GM19099 (cell line): Measurements from ENCODE around the gene MYOC.

ENCODE experiments used
- POLR2A ChIP-seq: IDR thresholded peaks from 3 replicates; pipeline ENCODE4 v1.6.1; 2011; ENCODE audit warnings: low read depth; ENCODE audit not compliant: insufficient read length; ENCODE audit errors: extremely low read depth

The MYOC gene

DNA sequence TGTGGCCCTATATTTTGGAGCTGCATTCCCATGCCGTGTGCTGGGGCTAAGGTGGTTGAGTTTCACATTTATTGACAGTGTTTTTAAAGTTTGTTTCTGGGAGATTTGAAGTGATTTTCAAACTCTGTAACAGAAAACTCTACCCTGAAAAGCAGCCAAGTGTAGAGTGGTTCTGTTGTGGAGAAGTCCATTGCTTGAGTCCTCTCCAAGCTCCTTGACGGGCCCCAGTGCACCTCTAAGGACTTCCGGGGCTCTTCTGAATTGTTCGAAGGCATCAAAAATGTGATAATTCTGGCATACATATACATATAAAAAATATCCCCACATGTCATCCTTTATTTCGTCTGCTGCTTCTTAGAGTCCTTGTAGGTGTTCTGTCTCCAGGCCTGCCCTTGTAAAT is 25.5 kb downstream of the MYOC start:
- no peak for TF ChIP-seq POLR2A

DNA sequence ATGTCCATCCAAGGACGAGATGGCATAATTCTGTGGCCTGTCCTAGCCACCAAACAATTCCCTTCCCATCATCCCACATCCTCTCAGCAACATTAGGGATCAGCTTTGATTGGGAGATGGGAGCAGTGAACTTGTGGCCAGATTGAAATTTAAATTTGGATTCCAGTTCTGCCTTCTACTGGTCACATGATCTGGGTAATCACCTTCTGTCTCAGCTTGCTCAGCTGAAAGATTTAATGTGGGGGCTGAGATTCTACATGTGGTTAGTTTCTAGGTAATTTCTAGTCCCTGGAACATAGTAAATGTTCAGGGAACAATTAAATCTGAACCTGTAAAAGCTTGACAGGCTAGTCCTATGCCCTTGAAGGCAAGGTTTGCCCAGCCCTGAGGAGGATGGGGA is 27.3 kb downstream of the MYOC start:
- TF ChIP-seq POLR2A, result no peak

DNA sequence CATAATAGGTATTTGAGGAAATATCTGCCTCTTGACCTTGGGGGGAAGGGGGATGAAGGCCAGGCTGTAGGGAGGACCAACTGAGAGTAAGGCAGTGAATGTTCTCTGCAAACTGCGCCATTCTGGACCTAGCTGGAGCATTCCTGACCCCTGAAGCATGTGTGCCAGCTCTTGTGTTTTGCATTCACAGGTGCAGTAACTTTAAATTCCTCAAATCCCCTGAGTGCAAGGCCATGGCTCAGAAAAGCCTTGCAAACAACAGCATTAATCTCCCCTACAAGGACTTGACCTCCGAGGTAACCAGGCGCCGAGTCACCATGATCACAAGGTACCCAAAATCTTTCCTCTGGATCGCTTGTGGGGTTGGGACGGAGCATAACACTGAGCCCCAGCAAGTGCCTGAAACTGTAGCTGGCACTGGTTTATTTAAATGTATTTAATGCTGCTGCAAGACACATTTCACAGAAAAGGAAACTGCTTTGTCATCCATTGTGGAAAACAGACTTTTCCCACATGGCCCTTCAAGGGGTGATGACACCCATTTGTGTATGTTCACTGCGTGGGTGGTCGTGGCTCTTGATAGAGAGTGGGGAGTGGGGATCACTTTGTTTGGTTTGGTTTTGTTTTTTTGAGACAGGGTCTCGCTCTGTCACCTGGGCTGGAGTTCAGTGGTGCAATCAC is 28.7 kb downstream of the MYOC start:
- TF ChIP-seq POLR2A, result no peak

DNA sequence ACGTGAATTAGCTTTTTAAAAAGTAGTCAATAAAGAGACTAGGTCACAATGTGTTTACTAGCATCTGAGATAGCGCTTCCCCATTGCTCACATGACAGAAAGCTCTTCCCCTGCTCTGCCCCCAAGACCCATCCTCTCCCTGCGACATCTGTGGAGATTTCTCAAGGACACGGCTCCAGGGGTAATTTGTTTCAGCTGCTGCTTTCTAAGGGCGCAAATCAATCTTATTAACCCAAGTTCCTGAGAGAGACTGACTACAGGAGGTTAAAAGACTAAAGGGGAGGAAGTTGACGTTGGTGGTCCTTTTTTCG is 30.4 kb downstream of the MYOC start, which contains the start of gene MYOCOS:
Gene MYOCOS, plus strand, starts transcription at position 92 of the 311 bp plus-strand sequence. CDS start 1,641 bp downstream, outside the sequence.
- no peak for TF ChIP-seq POLR2A

DNA sequence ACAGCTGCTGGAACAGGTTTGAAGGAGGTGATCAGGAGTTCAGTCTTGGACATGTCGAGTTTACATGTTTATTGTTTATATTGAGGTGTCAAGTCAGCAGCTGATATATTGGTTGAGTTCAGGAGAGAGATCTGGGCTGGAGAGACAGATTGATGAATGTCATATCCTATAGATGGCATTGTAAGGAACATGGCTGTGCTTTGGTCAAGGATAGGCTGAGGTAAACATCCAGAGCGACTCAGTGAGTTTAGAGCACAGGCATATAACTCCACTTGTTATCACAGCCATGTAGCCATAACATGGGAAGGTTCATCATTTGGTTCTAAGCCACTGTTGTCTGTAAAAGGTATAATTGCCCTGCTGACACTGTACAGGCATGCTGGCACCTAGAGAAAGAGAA is 35.9 kb downstream of the MYOC start:
- TF ChIP-seq POLR2A, result no peak

DNA sequence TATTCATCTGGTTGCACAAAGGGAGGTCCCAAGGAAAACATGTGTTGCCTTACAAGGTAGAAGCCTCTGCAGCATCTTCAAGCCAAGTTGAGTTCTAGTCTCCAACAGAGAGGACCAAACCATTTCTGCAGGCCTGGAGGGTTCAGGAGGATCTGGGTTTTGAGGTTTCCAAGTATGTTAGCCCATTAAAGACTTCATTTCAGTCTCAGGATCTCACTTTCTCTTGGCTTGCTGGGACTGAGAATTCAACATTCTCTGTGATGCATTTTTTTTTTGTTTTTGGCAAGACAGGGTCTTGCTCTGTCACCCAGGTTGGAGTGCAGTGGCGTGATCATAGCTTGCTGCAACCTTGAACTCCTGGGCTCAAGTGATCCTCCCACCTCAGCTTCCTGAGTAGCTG is 39.2 kb downstream of the MYOC start:
- TF ChIP-seq POLR2A, result no peak

DNA sequence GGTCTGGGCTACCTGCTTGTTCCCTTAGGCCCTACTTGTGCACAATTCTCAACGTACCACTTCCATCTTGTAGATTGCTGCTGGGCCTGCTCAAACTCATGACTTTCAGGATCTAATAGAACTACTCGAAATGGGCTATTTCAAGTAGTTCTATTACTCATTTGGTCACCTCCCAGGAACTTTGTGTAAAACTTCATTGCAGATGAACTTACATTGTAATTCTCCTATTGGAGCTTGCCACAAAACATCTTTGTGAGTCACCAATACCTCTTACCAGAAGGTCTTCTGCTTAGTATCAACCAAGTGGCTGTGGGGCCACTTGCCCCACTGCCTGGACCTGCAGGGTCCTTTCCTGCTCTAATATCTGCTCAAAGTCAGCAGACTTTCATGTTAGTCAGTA is 41.2 kb downstream of the MYOC start:
- TF ChIP-seq POLR2A, result no peak

DNA sequence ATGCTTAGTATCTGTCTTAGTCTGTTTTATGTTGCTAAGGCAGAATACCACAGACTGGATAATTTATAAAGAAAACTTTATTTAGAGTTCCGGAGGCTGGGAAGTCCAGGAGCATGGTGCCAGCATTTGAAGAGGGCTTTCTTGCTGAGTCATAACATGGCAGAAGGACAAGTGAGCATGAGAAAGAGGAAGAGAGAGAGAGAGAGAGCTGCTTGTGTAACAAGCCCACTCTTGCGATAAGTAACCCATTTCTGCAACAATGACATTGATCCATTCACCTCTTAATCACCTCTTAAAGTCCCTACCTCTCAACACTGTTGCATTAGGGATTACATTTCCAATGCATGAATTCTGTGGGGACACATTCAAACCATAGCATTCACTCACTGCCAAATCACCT is 42.1 kb downstream of the MYOC start:
- no peak for TF ChIP-seq POLR2A

DNA sequence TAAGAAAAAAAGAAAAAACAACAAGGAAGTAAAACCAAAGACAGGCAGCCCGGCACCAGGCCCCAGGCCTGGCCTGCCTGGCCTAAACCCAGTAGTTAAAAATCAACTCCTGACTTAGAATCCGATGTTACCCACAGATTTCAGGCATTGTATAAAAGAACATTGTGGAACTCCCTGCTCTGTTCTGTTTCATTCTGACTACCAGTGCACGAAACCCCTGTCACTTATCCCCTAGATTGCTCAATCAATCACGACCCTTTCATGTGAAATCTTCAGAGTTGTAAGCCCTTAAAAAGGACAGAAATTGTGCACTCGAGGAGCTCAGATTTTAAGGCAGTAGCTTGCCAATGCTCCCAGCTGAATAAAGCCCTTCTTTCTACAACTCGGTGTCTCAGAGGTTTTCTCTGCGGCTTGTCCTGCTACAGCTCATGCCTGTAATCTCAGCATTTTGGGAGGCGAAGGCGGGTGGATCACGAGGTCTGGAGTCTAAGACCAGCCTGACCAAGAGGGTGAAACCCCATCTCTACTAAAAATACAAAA is 46.0 kb downstream of the MYOC start:
- TF ChIP-seq POLR2A, result no peak

DNA sequence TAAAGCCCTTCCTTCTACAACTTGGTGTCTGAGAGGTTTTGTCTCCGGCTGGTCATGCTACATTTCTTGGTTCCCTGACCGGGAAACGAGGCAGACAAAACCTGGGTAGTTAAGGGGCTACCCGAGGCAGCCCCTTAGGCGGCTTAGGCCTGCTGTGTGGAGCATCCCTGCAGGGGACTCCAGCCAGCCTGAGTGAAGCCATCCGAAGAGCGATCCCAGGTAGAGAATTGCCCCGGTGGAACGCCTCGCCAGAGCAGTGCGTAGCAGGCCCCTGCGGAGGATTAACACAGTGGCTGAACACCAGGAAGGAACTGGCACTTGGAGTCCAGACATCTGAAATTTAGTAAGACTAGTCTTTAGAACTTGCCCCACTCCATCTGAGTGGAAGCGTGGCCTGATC is 51.6 kb downstream of the MYOC start:
- no peak for TF ChIP-seq POLR2A

DNA sequence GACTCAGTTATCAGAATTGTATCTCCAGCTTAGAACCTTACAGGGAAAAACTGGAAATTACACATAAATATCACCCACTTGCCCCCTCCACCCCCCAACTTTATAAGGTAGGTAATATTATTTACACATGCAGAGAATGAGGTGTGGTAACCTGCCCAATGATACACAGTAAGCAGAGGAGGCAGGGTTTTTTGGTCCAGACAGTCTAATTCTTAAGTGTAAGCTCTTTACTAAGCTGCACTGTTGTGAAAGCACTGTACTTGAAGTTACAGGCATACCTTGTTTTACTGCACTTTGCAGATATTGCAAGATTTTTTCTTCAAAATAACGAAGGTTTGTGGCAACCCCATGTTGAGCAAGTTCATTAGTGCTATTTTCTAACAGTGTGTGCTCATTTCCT is 55.3 kb downstream of the MYOC start:
- TF ChIP-seq POLR2A, result no peak

DNA sequence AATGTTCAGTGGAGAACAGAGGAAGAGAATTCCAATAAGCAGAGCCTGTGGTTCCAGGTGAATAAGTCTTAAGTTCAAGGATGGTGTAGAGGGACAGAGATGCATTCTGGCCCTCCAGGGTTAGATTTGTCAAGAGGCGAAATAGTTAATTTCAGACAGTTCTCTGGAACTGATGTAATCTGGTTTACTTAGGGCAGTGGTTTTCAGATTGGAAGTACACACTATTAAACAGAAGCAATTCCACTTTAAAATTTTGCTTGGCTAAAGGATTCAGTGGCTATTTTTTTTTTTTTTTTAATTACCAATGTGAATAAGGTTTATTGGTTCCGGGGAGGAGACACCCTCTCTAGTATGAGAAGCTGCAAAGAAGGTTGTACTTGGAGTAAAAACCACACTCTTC is 55.8 kb downstream of the MYOC start:
- no peak for TF ChIP-seq POLR2A

DNA sequence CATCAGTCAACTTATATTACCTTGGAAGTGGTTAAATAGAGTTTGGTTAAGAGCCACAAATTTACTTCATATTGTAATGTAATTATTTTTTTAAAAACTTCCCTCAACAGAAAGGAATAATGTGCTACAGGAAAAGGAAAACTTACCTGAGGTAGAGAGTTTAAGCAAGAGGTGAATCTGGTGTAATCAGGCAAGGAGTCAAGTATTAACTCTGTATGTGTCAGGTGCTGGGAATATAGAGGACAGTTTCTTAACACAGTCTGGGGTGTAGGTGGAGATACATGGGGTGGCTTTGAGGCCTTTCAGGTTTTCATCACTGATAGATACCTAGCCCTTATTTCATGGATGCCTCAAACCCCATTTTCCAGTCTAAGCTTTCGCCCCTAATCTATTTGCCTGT is 56.4 kb downstream of the MYOC start:
- no peak for TF ChIP-seq POLR2A

DNA sequence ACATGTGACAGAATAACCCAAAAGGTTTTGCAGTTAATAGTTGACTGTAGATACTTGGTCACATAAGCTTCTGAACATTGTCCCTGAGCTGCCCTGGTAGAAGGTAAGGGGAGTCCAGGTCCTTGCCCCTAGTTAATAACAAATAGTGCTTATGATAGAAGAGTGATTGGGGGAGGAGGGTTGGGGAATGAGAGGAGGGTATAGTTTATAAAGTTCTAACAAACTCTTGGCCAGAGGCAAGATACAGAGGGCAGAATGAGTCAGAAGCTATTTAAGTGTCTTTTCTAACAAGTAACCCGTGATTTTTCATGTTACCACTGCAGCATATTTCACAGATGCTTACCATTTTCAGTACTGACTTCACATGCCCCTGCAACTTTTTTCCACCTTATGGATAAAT is 57.2 kb downstream of the MYOC start:
- TF ChIP-seq POLR2A, result no peak

DNA sequence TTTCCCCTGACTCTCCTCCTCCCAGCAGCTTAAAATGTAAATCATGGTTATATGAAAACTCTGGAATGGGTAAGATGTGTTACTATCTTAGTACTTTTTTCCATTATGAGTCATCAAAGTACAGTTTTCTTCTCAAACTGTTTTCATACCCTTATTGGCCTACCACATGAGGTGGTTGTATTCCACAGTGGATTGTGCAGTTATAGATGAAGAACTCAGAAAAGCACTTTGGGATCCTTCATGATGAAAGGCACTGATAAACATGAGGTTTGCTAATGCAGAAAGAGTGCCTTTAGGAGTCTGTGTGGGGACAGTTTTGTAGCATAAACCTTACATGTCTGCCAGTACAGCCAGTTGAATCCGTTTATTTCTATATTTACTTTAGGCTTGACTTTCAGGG is 62.5 kb downstream of the MYOC start:
- TF ChIP-seq POLR2A, result no peak

DNA sequence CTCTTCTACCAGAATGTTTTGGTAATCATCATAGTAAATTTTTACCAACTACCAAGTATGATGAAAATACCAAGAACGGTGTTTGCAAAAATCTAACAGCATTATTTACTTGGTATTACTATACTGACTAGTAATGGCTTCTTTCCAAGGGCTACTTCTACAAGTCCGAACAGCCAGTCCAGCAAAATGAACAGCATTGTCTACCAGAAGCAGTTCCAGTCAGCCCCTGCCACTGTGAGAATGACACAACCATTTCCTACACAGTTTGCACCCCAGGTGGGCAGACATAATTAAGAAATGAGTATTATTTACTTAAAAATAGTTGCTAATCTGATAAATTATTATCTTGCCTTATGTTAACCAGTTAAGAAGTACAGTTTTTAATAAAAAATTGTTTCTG is 64.3 kb downstream of the MYOC start:
- TF ChIP-seq POLR2A, result no peak

DNA sequence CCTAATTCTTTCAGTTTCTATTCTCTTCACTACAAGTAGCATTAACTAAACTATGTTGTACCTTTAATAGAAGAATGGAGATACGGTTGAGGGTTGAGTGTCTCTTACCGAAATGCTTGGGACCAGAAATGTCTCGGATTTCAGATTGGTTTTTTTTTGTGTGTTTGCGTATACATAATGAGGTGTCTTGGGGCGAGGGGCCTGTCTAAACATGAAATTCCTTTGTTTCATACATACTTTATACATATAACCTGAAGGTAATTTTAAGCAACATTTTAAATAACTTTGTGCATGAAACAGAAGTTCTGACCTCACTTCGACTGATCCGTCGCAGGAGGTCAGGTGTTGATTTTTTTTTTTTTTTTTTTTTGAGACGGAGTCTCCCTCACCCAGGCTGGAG is 66.8 kb downstream of the MYOC start:
- no peak for TF ChIP-seq POLR2A
